CD4-positive, alpha-beta T cell (primary cell): ENCODE results near the gene ZFP36L2. TPM values are rescaled to one million over a fixed set of nuclear protein-coding genes. Genes with fewer than 3 reads are reported as not detected.
A peak's percentile ranks its signal among the peaks of the same experiment; 100 is the strongest.

Experiments
- ATAC-seq: fragments of 200-7000 bp; cut with Tn5 transposase; one replicate; pipeline ENCODE4 v1.10.0; 2022; ENCODE audit warnings: mild to moderate bottlenecking; ENCODE audit not compliant: poor library complexity
- CTCF ChIA-PET: fragments of 350-600 bp; sonication (Branson Sonifier 250); formaldehyde crosslinking; loops from one replicate; lab custom pipeline; 2021; ENCODE audit warnings: antibody characterized with exemption, inconsistent platforms; lab: Charles Lee
- POLR2A ChIA-PET: fragments of 350-600 bp; sonication (Branson Sonifier 250); formaldehyde crosslinking; loops from one replicate; lab custom pipeline; 2021; ENCODE audit warnings: antibody characterized with exemption, inconsistent platforms; lab: Charles Lee
- DNase-seq, 14 experiments: peaks; one replicate each; pipeline ENCODE4 v3.0.0-alpha.2; 2013 to 2020; ENCODE audit warnings: mixed read lengths in 2 of 14
- H3K27ac ChIP-seq, 2 donors: one replicate each; pipeline versions ENCODE4 v1.5.1 to v1.7.0; 2013; ENCODE audit warnings: low read length in 2 of 2, low read depth in 1 of 2, mild to moderate bottlenecking in 1 of 2
- H3K27me3 ChIP-seq, 2 experiments: 1 replicate in 1 of 2; 2 replicates in 1 of 2; pipeline versions ENCODE4 v1.6.1 to v1.7.0; 2013; ENCODE audit warnings: low read length in 2 of 2, control low read depth in 1 of 2, mild to moderate bottlenecking in 1 of 2, moderate library complexity in 1 of 2; ENCODE audit not compliant: insufficient read depth in 2 of 2, control insufficient read depth in 1 of 2
- H3K36me3 ChIP-seq: one replicate; pipeline ENCODE4 v1.6.1; 2013; ENCODE audit warnings: low read length, control low read depth; ENCODE audit not compliant: insufficient read depth
- H3K4me1 ChIP-seq: one replicate; pipeline ENCODE4 v1.6.1; 2013; ENCODE audit warnings: low read length, control low read depth; ENCODE audit not compliant: insufficient read depth
- H3K4me3 ChIP-seq: one replicate; pipeline ENCODE4 v1.5.1; 2013; ENCODE audit warnings: mild to moderate bottlenecking, low read length, moderate library complexity
- H3K9me3 ChIP-seq, 2 experiments: 1 replicate in 1 of 2; 2 replicates in 1 of 2; pipeline versions ENCODE4 v1.6.1 to v1.7.0; 2013; ENCODE audit warnings: low read length in 2 of 2, mild to moderate bottlenecking in 2 of 2, control low read depth in 1 of 2, moderate library complexity in 1 of 2; ENCODE audit not compliant: control insufficient read depth in 1 of 2, insufficient read depth in 1 of 2
- H3K27ac Mint-ChIP-seq: one replicate; pipeline ENCODE4 v1.8.0; 2020; ENCODE audit warnings: mixed read lengths
- H3K27me3 Mint-ChIP-seq: one replicate; pipeline ENCODE4 v1.8.0; 2021; ENCODE audit warnings: mixed read lengths
- H3K36me3 Mint-ChIP-seq: one replicate; pipeline ENCODE4 v1.8.0; 2021; ENCODE audit warnings: low read depth, mixed read lengths
- H3K4me1 Mint-ChIP-seq: one replicate; pipeline ENCODE4 v1.8.0; 2021; ENCODE audit warnings: low read depth, mixed read lengths
- H3K4me3 Mint-ChIP-seq: one replicate; pipeline ENCODE4 v1.8.0; 2020; ENCODE audit warnings: mild to moderate bottlenecking, mixed read lengths
- H3K9me3 Mint-ChIP-seq: one replicate; pipeline ENCODE4 v1.8.0; 2020; ENCODE audit warnings: mixed read lengths
- intact Hi-C, 2 experiments: fragments of 100-400 bp; cut with DNase I in 1 of 2; cut with micrococcal nuclease in 1 of 2; formaldehyde crosslinking; loops; one replicate each; pipeline versions ENCODE4 v1.15.1 to v1.9.0; 2023 to 2025; cut with DNase I, micrococcal nuclease
- total RNA-seq, 174 experiments: library from RNA in 2 of 174; stranded (reverse) in 2 of 174; gene quantifications; one replicate each; pipeline ENCODE4 v1.2.3 and lab custom pipeline; 2021 to 2026
- TF ChIP-seq, protein P1 (sequence below): fragments of 200-600 bp; IDR thresholded peaks from one replicate; pipeline ENCODE4 v1.8.0; 2022; ENCODE audit warnings: antibody characterized with exemption, mild to moderate bottlenecking

The ZFP36L2 gene
- total RNA-seq, 2 experiments from 2014 or later, result 1,602 to 1,631 TPM

GRCh38 chr2:43217228-43218154 lies 8.9 kb downstream of the ZFP36L2 start:
- intact Hi-C loops, result loop anchor here (1.0 to 2.0 kb wide), 3 partner anchors 7 to 47 kb away; no protein-coding TSS in a partner anchor
- H3K36me3 ChIP-seq, result peaks cover 17% of the 10 kb centered on the region
- H3K9me3 Mint-ChIP-seq, result no peaks in the 10 kb centered on the region
- no peak overlapping the region for H3K4me3 ChIP-seq
- peaks cover 83% of the 10 kb centered on the region for H3K4me1 ChIP-seq
- ATAC-seq (no peak), DNase-seq (peak in 3 of 14 experiments; percentile 34 to 50 (median 40))
- no peaks in the 10 kb centered on the region for H3K27me3 ChIP-seq
- TF ChIP-seq, protein P1, sequence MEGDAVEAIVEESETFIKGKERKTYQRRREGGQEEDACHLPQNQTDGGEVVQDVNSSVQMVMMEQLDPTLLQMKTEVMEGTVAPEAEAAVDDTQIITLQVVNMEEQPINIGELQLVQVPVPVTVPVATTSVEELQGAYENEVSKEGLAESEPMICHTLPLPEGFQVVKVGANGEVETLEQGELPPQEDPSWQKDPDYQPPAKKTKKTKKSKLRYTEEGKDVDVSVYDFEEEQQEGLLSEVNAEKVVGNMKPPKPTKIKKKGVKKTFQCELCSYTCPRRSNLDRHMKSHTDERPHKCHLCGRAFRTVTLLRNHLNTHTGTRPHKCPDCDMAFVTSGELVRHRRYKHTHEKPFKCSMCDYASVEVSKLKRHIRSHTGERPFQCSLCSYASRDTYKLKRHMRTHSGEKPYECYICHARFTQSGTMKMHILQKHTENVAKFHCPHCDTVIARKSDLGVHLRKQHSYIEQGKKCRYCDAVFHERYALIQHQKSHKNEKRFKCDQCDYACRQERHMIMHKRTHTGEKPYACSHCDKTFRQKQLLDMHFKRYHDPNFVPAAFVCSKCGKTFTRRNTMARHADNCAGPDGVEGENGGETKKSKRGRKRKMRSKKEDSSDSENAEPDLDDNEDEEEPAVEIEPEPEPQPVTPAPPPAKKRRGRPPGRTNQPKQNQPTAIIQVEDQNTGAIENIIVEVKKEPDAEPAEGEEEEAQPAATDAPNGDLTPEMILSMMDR, result no peak
- H3K36me3 Mint-ChIP-seq, result peaks cover 39% of the 10 kb centered on the region
- H3K4me1 Mint-ChIP-seq, result peaks cover 68% of the 10 kb centered on the region
- H3K9me3 ChIP-seq, result no peaks in the 10 kb centered on the region
- H3K4me3 Mint-ChIP-seq, result peak overlapping the region; percentile 59
- H3K27ac ChIP-seq, result peak overlapping the region; percentile 62 to 92
- peaks cover 10% of the 10 kb centered on the region for H3K27me3 Mint-ChIP-seq
- ChIA-PET POLR2A (interaction anchor here (1.0 to 21.5 kb wide), 10 partner anchors 8 to 407 kb away, joined by 3 to 1478 read pairs (median 46); partner anchors contain the start of gene ZFP36L2), CTCF (interaction anchor here (0.8 to 13.6 kb wide), 5 partner anchors 11 to 84 kb away, joined by 3 to 303 read pairs (median 4); no protein-coding TSS in a partner anchor)
- peak overlapping the region; percentile 98 for H3K27ac Mint-ChIP-seq

GRCh38 chr2:43216629-43217028 lies 9.8 kb downstream of the ZFP36L2 start:
- H3K27me3 Mint-ChIP-seq, result peaks cover 6% of the 10 kb centered on the region
- POLR2A ChIA-PET, result interaction anchor here (9.6 to 21.5 kb wide), 4 partner anchors 9 to 80 kb away, joined by 154 to 1478 read pairs (median 648); partner anchors contain the start of gene ZFP36L2

More at GRCh38 chr2:43216629-43217028, 9.8 kb downstream of the ZFP36L2 start:
- H3K27ac ChIP-seq, result no peak overlapping the region
- peaks cover 9% of the 10 kb centered on the region for H3K36me3 ChIP-seq
- no peaks in the 10 kb centered on the region for H3K9me3 ChIP-seq
- Mint-ChIP-seq H3K4me1 (peaks cover 65% of the 10 kb centered on the region), H3K9me3 (no peaks in the 10 kb centered on the region), H3K27ac (peak overlapping the region; percentile 98), H3K4me3 (no peak overlapping the region), H3K36me3 (peaks cover 31% of the 10 kb centered on the region)
- no peaks in the 10 kb centered on the region for H3K27me3 ChIP-seq
- peaks cover 82% of the 10 kb centered on the region for H3K4me1 ChIP-seq
- ATAC-seq, result no peak
- CTCF ChIA-PET, result interaction anchor here (0.8 to 13.6 kb wide), 2 partner anchors 83 to 90 kb away, joined by 4 to 303 read pairs; no protein-coding TSS in a partner anchor
- TF ChIP-seq, protein P1, result no peak
- H3K4me3 ChIP-seq, result no peak overlapping the region
- DNase-seq, result no peak
- intact Hi-C loops, result loop anchor here in 1 of 2 experiments (2.0 kb wide), 1 partner anchor 46 kb away; no protein-coding TSS in a partner anchor
